Heart left ventricle (tissue), 13 donors: ENCODE results near the gene RAD51B.

Source experiments
- CTCF ChIP-seq, 12 donors: fragments of 200-600 bp; sonication (generic) in 4 of 12; IDR thresholded peaks; one replicate each; pipeline versions ENCODE4 v1.5.0 to v1.8.0; 2018 to 2022; ENCODE audit warnings: antibody characterized with exemption in 12 of 12, mild to moderate bottlenecking in 5 of 12
- POLR2A ChIP-seq, 2 donors: fragments of 450-650 bp; IDR thresholded peaks; one replicate each; pipeline ENCODE4 v1.6.1; 2017; ENCODE audit warnings: antibody characterized with exemption in 2 of 2, mild to moderate bottlenecking in 2 of 2, moderate library complexity in 2 of 2
- donor health status: ischemic (EF 13 %, LVEDD 7.1; RV severe dilation, severe dysfunction).
- donor health status: DM: no; HTN: yes; CAD: no.
- donor health status: DM: no; HTN: no; CAD: no.
- donor health status: ischemic (EF 25% LVEDD 6.9; RV normal size, moderate dysfunction).
- donor health status: ischemic (EF 25% LVEDD 5.7; RV mildly dilated, moderate dysfunction).
- donor health status: ischemic (EF 35%, LVEDD 5.7; RV mildly dilated, moderate dysfunction).
- donor health status: nonischemic (EF 11% LVEDD 7.7; RV severe dilation, severe dysfunction).
- donor health status: DM: yes; HTN: yes; CAD: no.
- donor health status: PGD.
- donor health status: ischemic (EF 29% LVEDD 5.4; RV normal size, mild dysfunction).
- donor health status: nonischemic (EF 23%, LVEDD 6.1; RV moderate dilation, normal function).

- no peak for TF ChIP-seq CTCF (IDR thresholded peaks at IDR 0.05)
- TF ChIP-seq POLR2A (IDR thresholded peaks at IDR 0.05): no peak
These were observed 805.1 kb downstream of the RAD51B start for GRCh38 chr14:68624541-68625220.
